OCI-M2 (cell line): ENCODE results near the gene ERI3.

Experiments
- DNase-seq: peaks from one replicate; lab custom pipeline; 2025; ENCODE audit not compliant: unreplicated experiment; lab: John Stamatoyannopoulos, UW

The ERI3 gene

GRCh38 chr1:44263568-44264450, 91.2 kb downstream of the ERI3 start:
- DNase-seq: no peak

- no peak for DNase-seq
These were observed 92.1 kb downstream of the ERI3 start for GRCh38 chr1:44262816-44263567.

GRCh38 chr1:44262414-44262813, 92.6 kb downstream of the ERI3 start:
- DNase-seq: no peak

- no peak for DNase-seq
These were observed 93.1 kb downstream of the ERI3 start for GRCh38 chr1:44261962-44262361.

GRCh38 chr1:44261171-44261817, 93.8 kb downstream of the ERI3 start:
- DNase-seq: no peak

- no peak for DNase-seq
These were observed 94.3 kb downstream of the ERI3 start for GRCh38 chr1:44260792-44261170.

- DNase-seq: no peak
These were observed 96.0 kb downstream of the ERI3 start for GRCh38 chr1:44259090-44259489.

GRCh38 chr1:44256762-44257554, 98.1 kb downstream of the ERI3 start:
- no peak for DNase-seq

GRCh38 chr1:44254392-44254910, 100.6 kb downstream of the ERI3 start:
- no peak for DNase-seq

- no peak for DNase-seq
These were observed 102.9 kb downstream of the ERI3 start for GRCh38 chr1:44251989-44252671.

- DNase-seq: no peak
These were observed 103.6 kb downstream of the ERI3 start for GRCh38 chr1:44251486-44251885.

- DNase-seq: no peak
These were observed 104.8 kb downstream of the ERI3 start for GRCh38 chr1:44250068-44250781.

GRCh38 chr1:44249543-44249942, 105.5 kb downstream of the ERI3 start:
- DNase-seq: no peak

- no peak for DNase-seq
These were observed 108.3 kb downstream of the ERI3 start for GRCh38 chr1:44246806-44247205.

GRCh38 chr1:44244986-44245385, 110.1 kb downstream of the ERI3 start:
- DNase-seq: no peak

GRCh38 chr1:44243782-44244495, 111.1 kb downstream of the ERI3 start:
- DNase-seq: no peak

GRCh38 chr1:44242746-44243145, 112.3 kb downstream of the ERI3 start:
- DNase-seq: no peak

GRCh38 chr1:44240802-44241671, 114.0 kb downstream of the ERI3 start:
- DNase-seq: no peak
